GM19397 (cell line): ENCODE data around the gene ULBP1.
"Not testable (repeated sequence)": the region's sequence is repeated elsewhere in the genome, so short reads cannot be mapped to it uniquely, and the experiment has no call there.

Source experiments
- ATAC-seq: cut with Tn5 transposase; IDR thresholded peaks from one replicate; pipeline ENCODE4 v1.9.1; 2021; ENCODE audit warnings: mild to moderate bottlenecking, moderate library complexity; ENCODE audit not compliant: unreplicated experiment

ULBP1 gene

GRCh38 chr6:149951096-149951495 lies 12.6 kb upstream of the ULBP1 start:
- no peak for ATAC-seq

DNA sequence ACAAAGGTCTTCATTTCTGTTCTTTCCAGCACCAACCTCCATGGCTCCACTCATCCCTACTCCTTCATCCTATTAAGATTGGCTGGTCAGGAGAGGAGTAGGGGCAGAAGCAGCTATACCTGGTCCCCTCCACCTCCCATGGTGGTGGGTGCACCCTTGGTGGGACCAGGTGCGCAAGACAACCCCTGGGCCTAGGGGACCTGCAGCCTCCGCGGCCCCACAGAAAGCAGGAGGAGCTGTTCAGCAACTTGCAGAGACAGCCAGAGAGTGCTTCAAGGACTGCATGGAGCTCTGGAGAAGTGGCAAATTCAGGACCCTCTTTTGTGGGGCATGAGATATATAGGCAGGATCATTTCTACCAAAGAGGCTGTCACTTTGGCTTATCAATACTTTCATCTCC lies 12.1 kb upstream of the ULBP1 start:
- ATAC-seq, result no peak

- ATAC-seq, result not testable (repeated sequence)
Observed at GRCh38 chr6:149953390-149953789, 10.4 kb upstream of the ULBP1 start.

- not testable (repeated sequence) for ATAC-seq
Observed at GRCh38 chr6:149953934-149954327, 9.8 kb upstream of the ULBP1 start.

DNA sequence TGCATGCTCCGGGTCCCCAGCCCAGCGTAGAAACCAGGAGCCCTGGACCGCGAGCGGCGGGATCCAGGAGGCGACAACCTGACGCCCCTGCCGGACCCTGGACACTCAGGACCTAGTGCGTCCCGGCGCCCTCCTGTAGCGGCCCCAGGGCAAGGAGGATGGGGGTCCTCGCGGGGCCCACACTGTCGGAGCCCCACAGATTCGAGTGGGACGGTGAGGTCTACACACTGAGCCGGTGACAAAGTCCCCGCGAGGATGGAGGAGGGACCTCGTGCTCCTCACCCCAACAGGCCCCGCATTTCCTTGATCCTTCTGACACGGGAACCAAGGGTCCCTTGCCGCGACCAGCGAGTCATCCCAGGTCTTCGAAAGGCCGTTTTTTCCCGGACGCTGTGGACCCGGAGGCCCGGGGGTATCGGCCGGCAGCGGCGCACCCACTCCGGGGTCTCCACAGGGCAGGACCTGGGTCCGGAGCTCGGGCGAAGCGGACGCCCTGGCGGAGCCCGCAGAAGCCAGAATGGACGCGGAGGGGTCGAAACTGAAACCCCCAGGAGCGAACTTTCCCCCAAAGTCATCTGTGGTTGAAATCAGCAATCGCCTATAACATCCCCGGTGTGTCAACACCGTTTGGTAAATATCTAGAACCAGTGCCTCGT lies 9.3 kb upstream of the ULBP1 start:
- not testable (repeated sequence) for ATAC-seq

GRCh38 chr6:149954984-149955653 lies 8.6 kb upstream of the ULBP1 start:
- not testable (repeated sequence) for ATAC-seq

DNA sequence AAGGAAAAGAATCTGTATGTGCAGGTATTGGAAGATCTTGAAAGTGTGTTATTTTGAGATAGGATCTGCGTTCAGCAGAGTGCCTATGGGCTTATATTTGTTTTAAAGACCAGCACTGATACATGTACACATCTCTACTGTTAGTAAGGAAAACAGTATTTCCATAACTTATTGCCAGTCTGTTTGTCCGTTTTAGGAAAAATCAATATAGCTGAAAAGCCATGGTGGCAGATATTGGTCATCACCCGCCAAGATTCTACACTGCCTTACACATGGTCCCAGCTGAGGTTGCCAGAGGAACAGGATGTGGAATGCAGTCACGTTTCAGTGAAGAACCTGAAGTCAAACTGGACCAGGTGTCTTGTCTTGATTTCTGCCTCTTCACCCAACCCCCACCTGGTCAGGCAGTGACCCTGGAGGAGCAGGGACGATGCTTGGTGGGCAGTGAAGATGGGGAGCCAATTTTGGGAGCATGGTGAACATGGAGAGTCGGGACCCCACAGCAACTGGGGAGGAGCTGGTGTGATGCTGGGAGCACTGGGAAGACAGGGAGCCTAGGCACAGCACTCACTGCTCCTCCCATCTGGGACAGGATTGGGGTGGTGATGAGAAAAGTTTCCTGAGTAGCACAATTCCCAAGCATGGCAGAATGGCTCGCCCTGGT lies 8.0 kb upstream of the ULBP1 start:
- ATAC-seq, result not testable (repeated sequence)

DNA sequence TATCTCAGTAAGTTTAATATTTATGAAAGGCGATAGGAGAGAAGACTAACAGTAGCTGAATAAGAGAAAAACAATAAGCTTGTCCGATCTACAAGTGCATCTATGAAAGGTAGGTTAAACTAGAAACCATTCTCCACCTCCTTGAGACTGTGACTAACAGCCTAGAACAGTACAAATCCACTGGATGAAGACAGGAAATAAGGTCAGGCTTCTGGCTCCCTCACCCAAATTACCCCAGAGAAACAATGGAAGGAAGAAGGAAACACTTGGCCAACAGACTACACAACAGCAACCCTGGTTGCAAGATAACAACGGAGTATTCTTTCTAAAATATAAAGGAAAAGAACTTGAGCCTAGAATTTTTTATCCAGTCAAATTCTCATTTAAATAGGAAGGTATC lies 5.6 kb upstream of the ULBP1 start:
- not testable (repeated sequence) for ATAC-seq

GRCh38 chr6:149959806-149960205 lies 3.9 kb upstream of the ULBP1 start:
- ATAC-seq, result not testable (repeated sequence)

DNA sequence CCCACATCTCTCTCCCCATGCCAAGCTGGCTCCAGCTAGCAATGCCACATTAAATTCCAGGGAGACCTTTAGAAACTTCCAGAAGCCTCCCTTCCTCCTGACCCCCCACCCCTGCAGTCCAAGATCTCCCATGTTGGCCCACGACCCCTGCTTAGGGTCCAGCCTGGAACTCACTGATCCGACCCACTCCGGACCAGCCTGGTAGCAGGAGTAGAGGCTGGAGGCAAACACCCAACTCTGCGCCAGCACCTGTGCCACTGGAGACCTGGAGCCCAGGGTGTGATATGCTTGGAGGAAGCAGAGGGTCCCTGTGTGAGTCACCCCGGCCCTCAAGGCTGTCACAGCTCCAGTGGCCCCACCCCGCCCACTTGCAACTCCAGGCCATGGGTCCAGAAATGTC lies 3.3 kb upstream of the ULBP1 start:
- no peak for ATAC-seq

DNA sequence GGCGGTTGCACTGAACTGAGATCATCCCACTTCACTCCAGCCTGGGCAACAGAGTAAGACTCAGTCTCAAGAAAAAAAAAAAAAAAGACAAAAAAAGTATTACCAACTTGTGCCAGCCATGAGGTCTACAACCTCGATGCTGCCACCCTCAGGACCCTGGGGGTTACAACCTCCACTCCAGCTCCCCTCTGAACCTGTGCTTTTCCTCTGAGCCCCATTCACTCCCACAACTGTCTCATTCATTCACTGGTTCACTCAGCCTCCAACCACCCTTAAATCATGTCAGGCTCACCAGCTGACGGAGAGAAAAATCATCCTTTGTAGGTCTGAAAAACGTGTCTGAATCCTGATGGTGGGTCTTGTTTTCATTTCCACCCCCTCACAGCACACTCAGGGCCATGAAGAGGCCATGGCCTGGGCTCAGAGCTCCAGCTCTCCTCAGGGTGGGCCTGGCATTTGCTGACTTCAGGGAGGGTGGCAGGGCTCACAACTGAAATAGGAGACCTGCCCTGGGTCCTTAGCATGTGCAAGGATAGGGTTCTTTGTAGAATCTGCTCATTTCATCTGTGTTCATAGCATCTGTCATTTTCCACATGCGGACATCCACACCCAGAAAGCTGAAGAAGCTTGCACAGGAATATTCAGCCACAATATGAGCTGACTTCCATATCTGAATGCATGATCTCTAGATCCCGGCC lies 1.9 kb upstream of the ULBP1 start:
- no peak for ATAC-seq

DNA sequence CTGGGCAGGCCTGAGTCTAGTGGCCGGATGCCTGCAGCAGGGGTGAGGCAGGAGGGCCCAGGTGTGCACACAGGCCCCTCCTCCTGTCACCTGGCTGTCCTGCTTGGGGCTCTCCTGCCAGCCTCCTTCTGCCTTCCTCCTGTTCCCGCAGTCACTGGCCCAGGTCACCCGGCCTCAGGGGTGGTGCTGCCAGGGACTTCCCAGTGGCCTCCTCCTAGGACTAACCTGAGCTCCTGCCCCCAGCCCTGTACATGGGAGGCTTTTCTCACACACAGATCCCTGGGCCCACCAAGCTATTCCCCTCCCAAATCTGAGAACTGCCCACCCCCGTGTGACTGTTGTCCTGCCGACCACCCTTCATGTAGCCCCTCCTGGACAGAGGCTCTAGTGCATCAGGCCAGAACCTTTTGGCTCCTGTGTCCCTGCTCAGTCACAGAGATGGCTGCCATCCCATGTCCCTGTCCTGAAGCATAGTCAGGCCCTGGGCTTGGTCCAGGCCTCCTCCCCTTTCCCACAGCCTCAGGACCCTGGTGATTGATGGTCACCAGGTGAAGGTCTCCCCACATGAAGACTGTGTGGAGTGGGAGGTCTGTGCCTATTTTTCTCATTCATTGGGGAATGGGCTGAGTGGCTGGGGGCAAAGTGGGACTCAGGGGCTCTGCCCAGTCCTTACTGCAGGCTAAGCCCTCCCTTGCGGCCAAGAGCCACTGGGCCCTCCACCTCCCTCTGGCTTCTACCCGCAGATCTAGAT lies 1.1 kb upstream of the ULBP1 start:
- no peak for ATAC-seq

DNA sequence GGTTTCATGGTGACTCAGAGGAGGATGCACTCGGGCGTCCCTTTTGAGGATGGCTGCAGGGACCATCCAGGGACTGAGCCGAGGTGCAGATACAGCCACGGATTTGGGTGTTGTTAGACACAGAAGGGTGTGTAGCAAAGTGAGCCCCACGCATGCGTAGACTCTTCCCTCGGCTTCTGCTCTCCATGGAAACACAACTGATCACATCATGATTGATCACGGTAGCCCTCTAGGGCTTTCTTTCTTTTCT lies 606 bp upstream of the ULBP1 start:
- ATAC-seq, result no peak

DNA sequence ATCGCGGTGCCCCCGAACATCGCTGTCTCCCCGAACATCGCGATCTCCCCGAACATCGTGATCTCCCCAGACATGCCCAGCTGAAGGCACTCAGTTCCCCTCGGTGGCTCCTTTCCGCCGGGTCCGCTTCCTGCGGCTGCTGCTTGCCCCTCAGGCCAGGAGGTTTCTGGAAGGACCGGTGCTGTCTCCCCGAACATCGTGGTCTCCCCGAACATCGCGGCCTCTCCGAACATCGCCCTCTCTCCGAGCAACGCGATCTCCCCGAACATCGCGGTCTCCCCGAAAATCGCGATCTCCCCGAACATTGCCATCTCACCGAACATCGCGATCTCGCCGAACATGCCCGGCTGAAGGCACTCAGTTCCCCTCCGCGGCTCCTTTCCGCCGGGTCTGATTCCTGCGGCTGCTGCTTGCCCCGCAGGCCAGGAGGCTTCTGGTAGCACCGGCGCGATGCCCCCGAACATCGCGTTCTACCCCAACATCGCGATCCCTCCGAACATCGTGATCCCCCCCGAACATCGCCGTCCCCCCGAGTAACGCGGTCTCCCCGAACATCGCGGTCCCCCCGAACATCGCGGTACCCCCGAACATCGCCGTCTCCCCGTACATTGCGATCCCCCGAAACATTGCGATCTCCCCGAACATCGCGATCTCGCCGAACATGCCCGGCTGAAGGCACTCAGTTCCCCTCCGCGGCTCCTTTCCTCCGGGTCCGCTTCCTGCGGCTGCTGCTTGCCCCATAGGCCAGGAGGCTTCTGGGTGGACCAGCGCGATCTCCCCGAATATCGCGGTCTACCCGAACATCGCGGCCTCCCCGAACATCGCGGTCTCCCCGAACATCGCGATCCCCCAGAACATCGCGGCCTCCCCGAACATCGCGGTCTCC lies 808 bp downstream of the ULBP1 start:
- ATAC-seq, result no peak

DNA sequence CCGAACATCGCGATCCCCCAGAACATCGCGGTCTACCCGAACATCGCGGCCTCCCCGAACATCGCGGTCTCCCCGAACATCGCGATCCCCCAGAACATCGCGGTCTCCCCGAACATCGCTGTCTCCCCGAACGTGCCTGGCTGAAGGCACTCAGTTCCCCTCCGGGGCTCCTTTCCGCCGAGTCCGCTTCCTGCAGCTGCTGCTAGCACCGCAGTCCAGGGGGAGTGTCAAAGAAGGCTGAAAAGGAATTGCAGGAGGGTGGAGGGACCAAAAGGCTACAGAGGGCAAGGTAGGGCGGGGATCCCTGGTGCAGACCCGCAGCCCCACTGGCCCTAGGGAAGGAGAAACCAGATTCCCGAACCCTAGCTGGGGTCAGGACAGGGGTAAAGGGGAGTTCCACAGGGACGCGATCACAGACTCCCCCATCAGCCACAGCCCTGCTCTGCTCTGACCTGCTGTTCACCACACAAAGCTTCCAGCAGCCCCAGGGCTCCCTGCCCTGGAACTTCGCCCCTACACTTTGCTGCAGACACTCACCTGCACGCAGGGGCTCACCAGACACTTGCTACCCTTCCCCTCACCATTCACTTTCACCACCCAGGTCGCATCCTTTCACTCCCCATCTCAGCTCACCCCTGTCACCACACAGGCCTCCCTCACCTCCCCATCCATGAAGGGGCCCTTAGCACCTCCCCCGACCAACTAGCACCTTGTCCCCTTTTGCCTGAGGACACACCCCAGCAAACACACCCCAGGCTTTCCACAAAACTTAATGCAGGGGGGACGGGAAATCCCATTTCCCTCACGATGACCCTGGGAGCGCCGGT lies 1.7 kb downstream of the ULBP1 start:
- no peak for ATAC-seq

GRCh38 chr6:149966319-149966718 lies 2.6 kb downstream of the ULBP1 start:
- ATAC-seq, result not testable (repeated sequence)

DNA sequence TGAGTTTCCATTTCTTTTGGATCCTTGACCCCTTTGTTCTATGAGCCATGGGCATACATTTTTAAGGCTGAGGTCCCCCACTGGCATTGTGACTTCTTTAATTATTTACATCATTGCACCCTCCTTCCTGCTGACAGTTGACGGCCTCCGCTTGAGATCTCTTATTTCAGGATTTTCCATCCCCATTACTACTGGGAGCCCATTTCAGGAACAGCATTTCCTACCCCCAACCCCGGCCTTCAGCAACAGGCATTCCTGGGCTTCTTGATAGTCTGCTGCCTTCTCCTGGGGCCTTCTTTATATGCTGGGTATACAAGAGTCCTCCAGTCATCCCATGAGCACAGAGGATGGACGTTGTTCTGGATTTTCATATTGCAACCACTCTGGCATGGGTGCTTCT lies 3.8 kb downstream of the ULBP1 start:
- no peak for ATAC-seq

DNA sequence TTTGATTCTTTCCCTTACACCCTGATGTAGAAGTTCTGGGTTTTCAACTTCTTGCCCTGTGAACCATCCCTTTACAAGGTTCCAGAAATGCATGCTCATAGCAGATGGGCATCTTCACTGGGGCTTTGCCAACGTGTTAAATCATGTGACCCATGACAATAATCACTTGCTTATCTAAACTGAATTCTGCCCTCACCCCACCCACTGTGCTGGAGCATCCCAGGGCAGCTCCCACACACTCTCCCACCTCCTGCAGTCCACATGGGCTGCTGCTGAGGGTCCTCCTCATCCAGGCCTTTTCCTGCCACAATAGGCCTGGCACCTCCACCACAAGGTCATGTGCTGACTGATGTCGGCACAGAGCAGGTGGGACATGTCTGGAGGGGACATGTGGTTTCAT lies 4.3 kb downstream of the ULBP1 start:
- ATAC-seq, result not testable (repeated sequence)

DNA sequence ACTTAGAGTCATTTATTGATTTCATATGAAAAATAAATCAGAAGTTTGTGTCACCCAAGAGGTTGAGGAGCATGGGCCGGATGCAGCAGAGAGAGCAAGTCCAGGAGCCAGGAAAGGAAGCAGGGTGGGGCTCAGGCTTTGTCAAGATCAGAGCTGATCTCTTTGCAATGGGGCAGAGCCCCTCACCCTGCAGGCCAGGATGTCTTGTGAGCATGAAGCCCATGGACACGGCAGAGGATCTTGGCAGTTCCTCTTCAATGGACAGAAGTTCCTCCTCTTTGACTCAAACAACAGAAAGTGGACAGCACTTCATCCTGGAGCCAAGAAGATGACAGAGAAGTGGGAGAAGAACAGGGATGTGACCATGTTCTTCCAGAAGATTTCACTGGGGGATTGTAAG lies 5.2 kb downstream of the ULBP1 start:
- not testable (repeated sequence) for ATAC-seq
